Loucy (cell line): ENCODE measurements around the gene RPS6KA2.

Experiments used
- H2AFZ ChIP-seq: fragments of 200-600 bp; sonication (generic); 2 replicates; pipeline ENCODE4 v1.6.0; 2016; ENCODE audit warnings: antibody characterized with exemption, mild to moderate bottlenecking, low read length, moderate library complexity
- H3F3A ChIP-seq: fragments of 200-600 bp; 2 replicates; pipeline ENCODE4 v1.6.0; 2016; ENCODE audit warnings: antibody characterized with exemption, low read depth, mild to moderate bottlenecking
- H3K27me3 ChIP-seq: fragments of 200-600 bp; sonication (generic); 2 replicates; pipeline ENCODE4 v1.6.1; 2014; ENCODE audit warnings: low read length, mild to moderate bottlenecking; ENCODE audit not compliant: insufficient read depth, poor library complexity, severe bottlenecking
- H3K36me3 ChIP-seq: fragments of 200-600 bp; sonication (generic); 2 replicates; pipeline ENCODE4 v1.6.1; 2016; ENCODE audit warnings: low read length; ENCODE audit not compliant: insufficient read depth
- H3K4me1 ChIP-seq: fragments of 200-600 bp; sonication (generic); 2 replicates; pipeline ENCODE4 v1.5.1; 2014; ENCODE audit warnings: low read length, mild to moderate bottlenecking; ENCODE audit not compliant: insufficient read depth, poor library complexity, severe bottlenecking
- H3K4me2 ChIP-seq: fragments of 200-600 bp; sonication (generic); 2 replicates; pipeline ENCODE4 v1.6.0; 2014; ENCODE audit warnings: antibody characterized with exemption, low read length, low read depth, mild to moderate bottlenecking; ENCODE audit not compliant: poor library complexity, severe bottlenecking
- H3K4me3 ChIP-seq: fragments of 200-600 bp; sonication (generic); 2 replicates; pipeline ENCODE4 v1.5.1; 2014; ENCODE audit warnings: low read length, mild to moderate bottlenecking, mixed read lengths; ENCODE audit not compliant: poor library complexity, severe bottlenecking
- H3K79me2 ChIP-seq: fragments of 200-600 bp; sonication (generic); 2 replicates; pipeline ENCODE4 v1.6.1; 2014; ENCODE audit warnings: low read length; ENCODE audit not compliant: insufficient read depth
- H3K9ac ChIP-seq: fragments of 200-600 bp; sonication (generic); 2 replicates; pipeline ENCODE4 v1.6.0; 2014; ENCODE audit warnings: mild to moderate bottlenecking, low read depth, low read length, moderate library complexity; ENCODE audit not compliant: poor library complexity, severe bottlenecking
- H3K9me2 ChIP-seq: fragments of 200-600 bp; sonication (generic); replicated peaks from 2 replicates; pipeline ENCODE4 v1.6.1; 2016; ENCODE audit warnings: low read depth, low read length, mixed read lengths
- H3K9me3 ChIP-seq: fragments of 200-600 bp; sonication (generic); 2 replicates; pipeline ENCODE4 v1.6.1; 2014; ENCODE audit warnings: mild to moderate bottlenecking, antibody characterized with exemption, low read length, low read depth; ENCODE audit not compliant: insufficient read depth
- H4K20me1 ChIP-seq: fragments of 200-600 bp; sonication (generic); 2 replicates; pipeline ENCODE4 v1.6.0; 2014; ENCODE audit warnings: antibody characterized with exemption, low read length, mild to moderate bottlenecking; ENCODE audit not compliant: insufficient read depth, poor library complexity, severe bottlenecking
- CTCF ChIP-seq: fragments of 200-600 bp; sonication (generic); conservative IDR thresholded peaks from 2 replicates; pipeline ENCODE4 v1.5.1; 2014; ENCODE audit warnings: mild to moderate bottlenecking, antibody characterized with exemption, low read length
- EZH2phosphoT487 ChIP-seq: fragments of 200-600 bp; IDR thresholded peaks from 2 replicates; pipeline ENCODE4 v1.6.1; 2018; ENCODE audit warnings: antibody characterized with exemption, mild to moderate bottlenecking, moderate library complexity, borderline replicate concordance

The RPS6KA2 gene

GRCh38 chr6:166632731-166633130 is 5.7 kb upstream of the RPS6KA2 start:
- no peaks in the 10 kb centered on the region for H3K27me3 ChIP-seq
- no peaks in the 10 kb centered on the region for H3F3A ChIP-seq
- no peaks in the 10 kb centered on the region for H3K79me2 ChIP-seq
- H3K9me2 ChIP-seq, result no peaks in the 10 kb centered on the region
- H2AFZ ChIP-seq, result no peak overlapping the region
- H4K20me1 ChIP-seq, result no peaks in the 10 kb centered on the region
- H3K4me2 ChIP-seq, result no peak overlapping the region
- H3K9ac ChIP-seq, result no peak overlapping the region
- H3K36me3 ChIP-seq, result no peaks in the 10 kb centered on the region
- H3K4me1 ChIP-seq, result peaks cover 8% of the 10 kb centered on the region
- TF ChIP-seq CTCF, result no peak
- no peak for TF ChIP-seq EZH2phosphoT487
- H3K9me3 ChIP-seq, result no peaks in the 10 kb centered on the region
- H3K4me3 ChIP-seq, result no peak overlapping the region

- peaks cover 8% of the 10 kb centered on the region for H3K4me1 ChIP-seq
- no peaks in the 10 kb centered on the region for H3K36me3 ChIP-seq
- no peak for TF ChIP-seq CTCF
- no peak for TF ChIP-seq EZH2phosphoT487
- no peak overlapping the region for H3K4me2 ChIP-seq
- no peaks in the 10 kb centered on the region for H3K9me3 ChIP-seq
- no peak overlapping the region for H3K9ac ChIP-seq
- no peaks in the 10 kb centered on the region for H4K20me1 ChIP-seq
- no peaks in the 10 kb centered on the region for H3K79me2 ChIP-seq
- no peaks in the 10 kb centered on the region for H3K27me3 ChIP-seq
- H3K9me2 ChIP-seq, result no peaks in the 10 kb centered on the region
- no peak overlapping the region for H2AFZ ChIP-seq
- H3F3A ChIP-seq, result no peaks in the 10 kb centered on the region; the same call in 1 of the 2 replicates
- no peak overlapping the region for H3K4me3 ChIP-seq
These were observed 3.4 kb upstream of the RPS6KA2 start for GRCh38 chr6:166630462-166630861.

DNA sequence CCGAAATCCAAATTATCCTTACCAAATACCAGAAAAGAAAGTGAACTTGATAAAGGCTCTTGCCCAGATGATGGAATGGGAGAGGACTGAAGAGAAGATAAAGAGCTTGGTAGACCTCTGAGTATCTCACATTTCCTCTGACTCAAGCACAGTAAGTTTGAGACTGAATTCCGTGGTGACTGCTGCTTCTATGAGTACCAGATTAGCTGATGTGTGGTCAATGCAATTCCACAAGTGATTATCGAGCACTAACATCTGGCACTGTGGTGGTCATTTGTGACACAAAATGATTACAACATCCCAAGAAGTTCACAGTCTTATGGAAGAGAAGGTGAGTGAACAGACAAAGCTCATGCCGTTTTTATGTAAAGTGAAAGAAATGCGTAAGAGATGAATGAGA is 2.6 kb upstream of the RPS6KA2 start:
- peaks cover 8% of the 10 kb centered on the region for H3K4me1 ChIP-seq
- no peak overlapping the region for H3K4me2 ChIP-seq
- H3F3A ChIP-seq, result no peaks in the 10 kb centered on the region; the same call in 1 of the 2 replicates
- no peak overlapping the region for H3K9ac ChIP-seq
- TF ChIP-seq CTCF, result no peak
- no peak for TF ChIP-seq EZH2phosphoT487
- no peaks in the 10 kb centered on the region for H3K9me2 ChIP-seq
- H3K27me3 ChIP-seq, result no peaks in the 10 kb centered on the region
- no peaks in the 10 kb centered on the region for H3K79me2 ChIP-seq
- no peak overlapping the region for H3K4me3 ChIP-seq
- no peaks in the 10 kb centered on the region for H3K36me3 ChIP-seq
- H4K20me1 ChIP-seq, result no peaks in the 10 kb centered on the region
- H3K9me3 ChIP-seq, result no peaks in the 10 kb centered on the region
- no peak overlapping the region for H2AFZ ChIP-seq
